ENCODE measurements around the gene AHCYL2.
"Not testable (repeated sequence)": the region's sequence is repeated elsewhere in the genome, so short reads cannot be mapped to it uniquely, and the experiment has no call there.

GRCh38 chr7:129475931-129476330, 251.1 kb downstream of the AHCYL2 start:
- TF ChIP-seq CTCF (conservative IDR thresholded peaks at IDR 0.05; ENCODE audit: low read length); EZH2phosphoT487 (IDR thresholded peaks at IDR 0.05; ENCODE audit: borderline replicate concordance, low read depth, low read length): not testable (repeated sequence)

Data from OCI-LY7 (cell line).